Panc1 (cell line): Measurements from ENCODE around the gene APOBEC3A. TPM values are rescaled to one million over a fixed set of nuclear protein-coding genes. Genes with fewer than 3 reads are reported as not detected.

Experiments
- ATAC-seq: fragments of 200-7000 bp; cut with Tn5 transposase; 2 replicates; pipeline ENCODE4 v1.9.1; 2020; ENCODE audit warnings: mild to moderate bottlenecking, moderate library complexity
- BruUV-seq: library from RNA; stranded (reverse); fragments of 400-500 nt; replicated peaks from 2 replicates; lab custom pipeline; 2021; lab: Mats Ljungman, UMichigan
- CTCF ChIA-PET: fragments of 300-600 bp; sonication (Branson Sonifier 250); formaldehyde crosslinking; loops from one replicate; lab custom pipeline; 2022; ENCODE audit warnings: antibody characterized with exemption; lab: Charles Lee
- POLR2A ChIA-PET: fragments of 300-600 bp; sonication (Branson Sonifier 250); formaldehyde crosslinking; loops from one replicate; lab custom pipeline; 2022; ENCODE audit warnings: antibody characterized with exemption; lab: Charles Lee
- DNase-seq: peaks from one replicate; pipeline ENCODE4 v3.0.0-alpha.2; 2010; ENCODE audit warnings: low read depth, low spot score
- H3K27ac ChIP-seq: 2 replicates; pipeline ENCODE4 v1.5.1; 2011; ENCODE audit warnings: mild to moderate bottlenecking, low read length, inconsistent platforms
- H3K27me3 ChIP-seq: fragments of 200-500 bp; sonication (Bioruptor generic); 2 replicates; pipeline ENCODE4 v1.6.0; 2014; ENCODE audit warnings: low read length, inconsistent platforms; ENCODE audit not compliant: control insufficient read depth, insufficient read depth
- H3K36me3 ChIP-seq: fragments of 200-500 bp; sonication (Bioruptor generic); 2 replicates; pipeline ENCODE4 v1.5.1; 2014; ENCODE audit warnings: inconsistent platforms, mild to moderate bottlenecking, low read length, moderate library complexity; ENCODE audit not compliant: control insufficient read depth, insufficient read depth
- H3K4me1 ChIP-seq: 2 replicates; pipeline ENCODE4 v1.5.1; 2011; ENCODE audit warnings: inconsistent platforms, mild to moderate bottlenecking, low read length, moderate library complexity; ENCODE audit not compliant: control insufficient read depth, insufficient read depth
- H3K4me3 ChIP-seq, 2 experiments: 2 replicates each; pipeline ENCODE4 v1.5.1; 2011 to 2012; ENCODE audit warnings: low read depth in 2 of 2, low read length in 2 of 2, mild to moderate bottlenecking in 2 of 2, inconsistent platforms in 1 of 2, moderate library complexity in 1 of 2
- H3K9me3 ChIP-seq: fragments of 200-500 bp; sonication (Bioruptor generic); 2 replicates; pipeline ENCODE4 v1.5.1; 2014; ENCODE audit warnings: low read depth, mild to moderate bottlenecking, inconsistent platforms, low read length, moderate library complexity; ENCODE audit not compliant: control insufficient read depth, insufficient read depth
- POLR2AphosphoS5 ChIP-seq: IDR thresholded peaks from 2 replicates; pipeline ENCODE4 v1.6.1; 2012; ENCODE audit warnings: mild to moderate bottlenecking, low read depth, low read length, moderate library complexity
- SIN3A ChIP-seq: IDR thresholded peaks from 2 replicates; pipeline ENCODE4 v1.6.1; 2012; ENCODE audit warnings: low read depth, mild to moderate bottlenecking, low read length, moderate library complexity, borderline replicate concordance; ENCODE audit not compliant: insufficient read depth
- TCF7L2 ChIP-seq: IDR thresholded peaks from 2 replicates; pipeline ENCODE4 v1.6.1; 2011; ENCODE audit warnings: mild to moderate bottlenecking, low read depth, low read length, inconsistent platforms
- in situ Hi-C: cut with HindIII; loops from 2 replicates; pipeline ENCODE4 v1.10.0; 2016; ENCODE audit warnings: low sequenced_read_pairs, low pct_unique_long_range_greater_than_20kb
- intact Hi-C: fragments of 100-400 bp; cut with micrococcal nuclease; formaldehyde crosslinking; loops from one replicate; pipeline ENCODE4 v1.10.0; 2022; ENCODE audit not compliant: unreplicated experiment
- total RNA-seq: library from RNA; stranded (reverse); gene quantifications from one replicate; pipeline ENCODE4 v1.2.1, GENCODE V29; 2021; ENCODE audit not compliant: unreplicated experiment
- TF ChIP-seq, protein P1 (sequence below): fragments of 450-650 bp; IDR thresholded peaks from 2 replicates; pipeline ENCODE4 v1.5.1; 2017; ENCODE audit warnings: mild to moderate bottlenecking
- TF ChIP-seq, protein P2 (sequence below), 2 experiments: IDR thresholded peaks; 2 replicates each; pipeline ENCODE4 v1.6.1; 2011 to 2012; ENCODE audit warnings: low read depth in 2 of 2, control low read depth in 1 of 2, low read length in 1 of 2, mild to moderate bottlenecking in 1 of 2, moderate library complexity in 1 of 2; ENCODE audit not compliant: insufficient read depth in 1 of 2

The APOBEC3A gene
- total RNA-seq, 1 experiment from 2014 or later = not detected

DNA sequence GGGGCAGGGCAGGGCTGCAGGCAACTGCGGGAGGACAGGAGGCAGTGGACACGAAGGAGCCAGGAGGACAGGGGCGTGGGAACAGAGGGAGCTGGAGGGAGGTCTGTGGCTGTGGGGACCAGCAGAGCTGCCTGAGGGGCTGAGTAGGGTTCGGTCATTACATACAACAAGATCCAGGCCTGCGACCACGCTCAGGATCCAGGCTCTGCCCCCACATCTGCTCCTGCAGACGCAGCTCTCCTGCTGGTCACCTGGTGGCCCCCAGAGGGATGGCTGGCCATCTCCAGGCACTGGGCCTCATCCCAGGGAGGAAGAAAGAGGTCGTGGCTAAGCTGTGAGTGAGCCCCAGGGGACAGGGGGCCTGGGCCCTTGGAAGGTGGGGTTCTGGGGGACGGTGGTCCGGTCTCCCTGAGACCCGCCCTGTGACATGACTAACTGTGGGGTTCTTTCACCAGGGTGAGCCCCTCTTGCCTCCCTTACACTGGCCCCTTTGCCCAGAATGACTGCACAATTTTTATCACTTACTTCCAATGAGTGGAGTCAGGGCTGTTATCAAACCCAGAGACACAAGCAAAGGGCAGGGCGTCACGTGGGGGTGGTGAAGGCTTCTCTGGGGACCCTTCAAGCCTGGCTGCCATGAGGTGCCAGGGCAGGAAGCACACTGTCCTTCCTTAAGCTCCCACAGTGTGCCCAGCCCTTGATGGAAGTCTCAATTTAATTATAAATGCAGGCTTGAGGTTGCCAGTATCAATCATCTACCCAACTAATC is 6.7 kb upstream of the APOBEC3A start:
- intact Hi-C loops (no loop called here), in situ Hi-C loops (no loop called here)
- Histone ChIP-seq H3K9me3 (no peaks in the 10 kb centered on the region), H3K4me3 (no peak overlapping the region), H3K27ac (no peak overlapping the region), H3K36me3 (no peaks in the 10 kb centered on the region), H3K27me3 (no peaks in the 10 kb centered on the region; the same call in 1 of the 2 replicates), H3K4me1 (no peaks in the 10 kb centered on the region)
- ChIA-PET POLR2A (no interaction called here), CTCF (interaction anchor here (0.6 kb wide), 2 partner anchors 24 to 295 kb away, joined by 3 to 6 read pairs; no protein-coding TSS in a partner anchor)
- DNase-seq (no peak), ATAC-seq (no peak)
- no TSS peak for BruUV-seq
- no peak for TF ChIP-seq TCF7L2
- TF ChIP-seq, protein P1, sequence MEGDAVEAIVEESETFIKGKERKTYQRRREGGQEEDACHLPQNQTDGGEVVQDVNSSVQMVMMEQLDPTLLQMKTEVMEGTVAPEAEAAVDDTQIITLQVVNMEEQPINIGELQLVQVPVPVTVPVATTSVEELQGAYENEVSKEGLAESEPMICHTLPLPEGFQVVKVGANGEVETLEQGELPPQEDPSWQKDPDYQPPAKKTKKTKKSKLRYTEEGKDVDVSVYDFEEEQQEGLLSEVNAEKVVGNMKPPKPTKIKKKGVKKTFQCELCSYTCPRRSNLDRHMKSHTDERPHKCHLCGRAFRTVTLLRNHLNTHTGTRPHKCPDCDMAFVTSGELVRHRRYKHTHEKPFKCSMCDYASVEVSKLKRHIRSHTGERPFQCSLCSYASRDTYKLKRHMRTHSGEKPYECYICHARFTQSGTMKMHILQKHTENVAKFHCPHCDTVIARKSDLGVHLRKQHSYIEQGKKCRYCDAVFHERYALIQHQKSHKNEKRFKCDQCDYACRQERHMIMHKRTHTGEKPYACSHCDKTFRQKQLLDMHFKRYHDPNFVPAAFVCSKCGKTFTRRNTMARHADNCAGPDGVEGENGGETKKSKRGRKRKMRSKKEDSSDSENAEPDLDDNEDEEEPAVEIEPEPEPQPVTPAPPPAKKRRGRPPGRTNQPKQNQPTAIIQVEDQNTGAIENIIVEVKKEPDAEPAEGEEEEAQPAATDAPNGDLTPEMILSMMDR = no peak

DNA sequence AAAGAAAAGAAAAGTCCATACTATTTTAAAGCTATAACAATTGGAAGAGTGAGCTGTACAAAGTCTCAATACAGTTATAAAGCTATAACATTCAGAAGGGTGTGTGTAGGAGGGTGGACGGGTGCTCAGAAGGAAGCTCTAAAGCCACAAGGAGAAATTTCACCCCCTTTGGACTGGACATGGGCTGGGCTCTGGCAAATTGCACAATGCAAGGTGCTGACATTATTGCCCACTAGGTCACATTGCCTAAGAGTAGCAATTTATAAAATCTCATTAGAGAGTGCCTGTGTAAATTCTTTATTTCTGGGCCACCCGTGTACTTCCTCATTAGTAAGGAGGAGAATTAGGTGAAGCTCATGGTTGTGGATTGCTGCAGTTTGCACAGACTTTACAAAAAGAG is 5.7 kb upstream of the APOBEC3A start:
- no peak for TF ChIP-seq POLR2AphosphoS5
- TF ChIP-seq, protein P1 = no peak
- no peak for TF ChIP-seq SIN3A
- TF ChIP-seq, protein P2, sequence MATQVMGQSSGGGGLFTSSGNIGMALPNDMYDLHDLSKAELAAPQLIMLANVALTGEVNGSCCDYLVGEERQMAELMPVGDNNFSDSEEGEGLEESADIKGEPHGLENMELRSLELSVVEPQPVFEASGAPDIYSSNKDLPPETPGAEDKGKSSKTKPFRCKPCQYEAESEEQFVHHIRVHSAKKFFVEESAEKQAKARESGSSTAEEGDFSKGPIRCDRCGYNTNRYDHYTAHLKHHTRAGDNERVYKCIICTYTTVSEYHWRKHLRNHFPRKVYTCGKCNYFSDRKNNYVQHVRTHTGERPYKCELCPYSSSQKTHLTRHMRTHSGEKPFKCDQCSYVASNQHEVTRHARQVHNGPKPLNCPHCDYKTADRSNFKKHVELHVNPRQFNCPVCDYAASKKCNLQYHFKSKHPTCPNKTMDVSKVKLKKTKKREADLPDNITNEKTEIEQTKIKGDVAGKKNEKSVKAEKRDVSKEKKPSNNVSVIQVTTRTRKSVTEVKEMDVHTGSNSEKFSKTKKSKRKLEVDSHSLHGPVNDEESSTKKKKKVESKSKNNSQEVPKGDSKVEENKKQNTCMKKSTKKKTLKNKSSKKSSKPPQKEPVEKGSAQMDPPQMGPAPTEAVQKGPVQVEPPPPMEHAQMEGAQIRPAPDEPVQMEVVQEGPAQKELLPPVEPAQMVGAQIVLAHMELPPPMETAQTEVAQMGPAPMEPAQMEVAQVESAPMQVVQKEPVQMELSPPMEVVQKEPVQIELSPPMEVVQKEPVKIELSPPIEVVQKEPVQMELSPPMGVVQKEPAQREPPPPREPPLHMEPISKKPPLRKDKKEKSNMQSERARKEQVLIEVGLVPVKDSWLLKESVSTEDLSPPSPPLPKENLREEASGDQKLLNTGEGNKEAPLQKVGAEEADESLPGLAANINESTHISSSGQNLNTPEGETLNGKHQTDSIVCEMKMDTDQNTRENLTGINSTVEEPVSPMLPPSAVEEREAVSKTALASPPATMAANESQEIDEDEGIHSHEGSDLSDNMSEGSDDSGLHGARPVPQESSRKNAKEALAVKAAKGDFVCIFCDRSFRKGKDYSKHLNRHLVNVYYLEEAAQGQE (IDR thresholded peaks at IDR 0.05; ENCODE audit: insufficient read depth in 1 of 2, low read depth in 2 of 2, low read length in 1 of 2) = no peak
- no peak for TF ChIP-seq TCF7L2
- intact Hi-C loops = no loop called here
- POLR2A ChIA-PET = no interaction called here
- CTCF ChIA-PET = interaction anchor here (0.5 kb wide), 1 partner anchor 51 kb away, joined by 6 read pairs; no protein-coding TSS in a partner anchor
- no peaks in the 10 kb centered on the region for H3K9me3 ChIP-seq
- ATAC-seq = no peak
- no peak overlapping the region for H3K4me3 ChIP-seq
- H3K27ac ChIP-seq = no peak overlapping the region
- in situ Hi-C loops = no loop called here
- BruUV-seq = no TSS peak
- no peaks in the 10 kb centered on the region for H3K4me1 ChIP-seq
- no peak for DNase-seq
- no peaks in the 10 kb centered on the region; the same call in 1 of the 2 replicates for H3K27me3 ChIP-seq
- no peaks in the 10 kb centered on the region for H3K36me3 ChIP-seq
